Measurements from ENCODE around the gene ABCD4. TPM values are rescaled to one million over a fixed set of nuclear protein-coding genes. Genes with fewer than 3 reads are reported as not detected.

Gene ABCD4
- total and polyA plus RNA-seq, 4 donors, result 20.4 to 34.4 (median 29.1) TPM

DNA sequence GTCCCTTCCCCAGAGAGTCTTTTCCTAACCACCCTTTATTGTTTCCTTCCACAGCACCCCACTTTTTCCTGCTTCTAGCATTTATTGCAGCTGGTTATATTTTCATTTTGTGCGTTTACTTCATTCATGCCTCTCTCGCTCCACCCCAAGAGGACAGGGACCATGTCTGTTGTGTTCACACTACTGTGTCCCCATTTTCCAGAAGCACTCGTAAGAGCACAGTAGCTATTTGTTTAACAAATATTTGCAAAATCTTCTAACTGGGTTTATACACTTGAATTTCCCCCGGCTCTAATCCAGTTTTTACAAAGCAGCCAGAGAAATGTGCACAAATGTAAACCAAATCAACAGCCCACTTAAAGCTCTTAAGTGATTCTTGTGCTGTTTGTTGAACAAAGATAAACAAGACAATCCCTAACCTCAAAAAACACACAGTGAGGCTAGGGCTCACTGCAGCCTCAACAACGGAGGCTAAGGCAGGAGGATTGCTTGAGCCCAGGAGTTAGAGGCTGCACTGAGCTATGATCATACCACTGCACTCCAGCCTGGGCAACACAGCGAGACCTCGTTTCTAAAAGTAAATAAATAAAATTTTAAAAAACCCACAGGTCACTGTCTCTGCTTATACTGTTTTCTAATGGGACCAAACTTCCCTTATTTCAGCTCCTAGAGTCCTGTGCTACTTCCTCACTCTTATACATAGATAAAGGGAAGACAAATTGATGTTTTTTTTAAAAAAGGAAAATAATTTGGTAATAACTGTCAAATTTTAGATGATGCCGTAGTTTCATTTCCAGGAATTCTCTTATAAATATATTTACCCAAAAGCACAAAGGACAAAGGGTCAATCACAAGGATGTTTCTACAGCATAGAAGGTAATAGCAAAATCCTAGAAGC lies 6.6 kb upstream of the ABCD4 start:
- Histone ChIP-seq H3K27me3 (ENCODE audit: control insufficient read depth in 4 of 4, insufficient read depth in 4 of 4, low read length in 3 of 4) (no peaks in the 10 kb centered on the region), H3K36me3 (ENCODE audit: control insufficient read depth in 4 of 4, insufficient read depth in 3 of 4, low read depth in 1 of 4, low read length in 3 of 4) (no peaks in the 10 kb centered on the region), H3K9ac (ENCODE audit: low read depth in 1 of 2, low read length in 2 of 2) (no peak overlapping the region), H3K9me3 (ENCODE audit: control insufficient read depth in 4 of 4, low read length in 3 of 4) (no peaks in the 10 kb centered on the region), H3K4me3 (ENCODE audit: low read depth in 1 of 3, low read length in 3 of 3) (no peak overlapping the region), H3K4me1 (ENCODE audit: control insufficient read depth in 4 of 4, insufficient read depth in 4 of 4, low read length in 3 of 4) (no peaks in the 10 kb centered on the region), H3K27ac (ENCODE audit: low read depth in 1 of 2, low read length in 2 of 2) (no peak overlapping the region)
- WGBS, result 75% methylated on average over 8 of the region's 8 CpGs
- no peak for DNase-seq (ENCODE audit: low spot score)
- TF ChIP-seq GABPA (IDR thresholded peaks at IDR 0.05 in 1 of 2, conservative IDR thresholded peaks at IDR 0.05 in 1 of 2) (no peak), FOXA2 (IDR thresholded peaks at IDR 0.05) (no peak), NR2F2 (IDR thresholded peaks at IDR 0.05) (no peak), YY1 (IDR thresholded peaks at IDR 0.05) (no peak), REST (IDR thresholded peaks at IDR 0.05) (no peak)
- TF ChIP-seq, protein P1, sequence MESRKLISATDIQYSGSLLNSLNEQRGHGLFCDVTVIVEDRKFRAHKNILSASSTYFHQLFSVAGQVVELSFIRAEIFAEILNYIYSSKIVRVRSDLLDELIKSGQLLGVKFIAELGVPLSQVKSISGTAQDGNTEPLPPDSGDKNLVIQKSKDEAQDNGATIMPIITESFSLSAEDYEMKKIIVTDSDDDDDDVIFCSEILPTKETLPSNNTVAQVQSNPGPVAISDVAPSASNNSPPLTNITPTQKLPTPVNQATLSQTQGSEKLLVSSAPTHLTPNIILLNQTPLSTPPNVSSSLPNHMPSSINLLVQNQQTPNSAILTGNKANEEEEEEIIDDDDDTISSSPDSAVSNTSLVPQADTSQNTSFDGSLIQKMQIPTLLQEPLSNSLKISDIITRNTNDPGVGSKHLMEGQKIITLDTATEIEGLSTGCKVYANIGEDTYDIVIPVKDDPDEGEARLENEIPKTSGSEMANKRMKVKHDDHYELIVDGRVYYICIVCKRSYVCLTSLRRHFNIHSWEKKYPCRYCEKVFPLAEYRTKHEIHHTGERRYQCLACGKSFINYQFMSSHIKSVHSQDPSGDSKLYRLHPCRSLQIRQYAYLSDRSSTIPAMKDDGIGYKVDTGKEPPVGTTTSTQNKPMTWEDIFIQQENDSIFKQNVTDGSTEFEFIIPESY (IDR thresholded peaks at IDR 0.05), result no peak

DNA sequence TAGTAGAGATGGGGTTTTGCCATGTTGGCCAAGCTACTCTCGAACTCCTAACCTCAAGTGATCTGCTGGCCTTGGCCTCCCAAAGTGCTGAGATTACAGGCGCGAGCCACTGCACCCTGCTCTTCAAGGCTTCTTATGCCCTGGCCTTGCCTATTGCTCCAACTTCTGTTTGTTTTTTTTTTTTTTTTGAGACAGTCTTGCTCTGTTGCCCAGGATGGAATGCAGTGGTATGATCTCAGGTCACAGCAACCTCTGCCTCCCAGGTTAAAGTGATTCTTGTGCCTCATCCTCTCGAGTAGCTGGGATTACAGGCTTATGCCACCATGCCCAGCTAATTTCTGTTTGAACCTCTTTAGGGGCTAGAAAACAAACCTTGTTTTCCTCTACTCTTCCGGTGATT lies 6.0 kb upstream of the ABCD4 start:
- Histone ChIP-seq H3K9me3 (ENCODE audit: control insufficient read depth in 4 of 4, low read length in 3 of 4) (no peaks in the 10 kb centered on the region), H3K4me3 (ENCODE audit: low read depth in 1 of 3, low read length in 3 of 3) (no peak overlapping the region), H3K9ac (ENCODE audit: low read depth in 1 of 2, low read length in 2 of 2) (no peak overlapping the region), H3K27ac (ENCODE audit: low read depth in 1 of 2, low read length in 2 of 2) (no peak overlapping the region), H3K36me3 (ENCODE audit: control insufficient read depth in 4 of 4, insufficient read depth in 3 of 4, low read depth in 1 of 4, low read length in 3 of 4) (no peaks in the 10 kb centered on the region), H3K4me1 (ENCODE audit: control insufficient read depth in 4 of 4, insufficient read depth in 4 of 4, low read length in 3 of 4) (no peaks in the 10 kb centered on the region), H3K27me3 (ENCODE audit: control insufficient read depth in 4 of 4, insufficient read depth in 4 of 4, low read length in 3 of 4) (no peaks in the 10 kb centered on the region)
- WGBS, result 83% methylated on average over 5 of the region's 5 CpGs
- TF ChIP-seq RXRA (IDR thresholded peaks at IDR 0.05) (no peak), REST (IDR thresholded peaks at IDR 0.05) (no peak), RAD21 (IDR thresholded peaks at IDR 0.05) (no peak), MAX (IDR thresholded peaks at IDR 0.05) (no peak), ATF3 (IDR thresholded peaks at IDR 0.05) (no peak), EGR1 (IDR thresholded peaks at IDR 0.05; ENCODE audit: low read depth in 2 of 2) (no peak), FOXA2 (IDR thresholded peaks at IDR 0.05) (no peak), FOXA1 (IDR thresholded peaks at IDR 0.05) (no peak), GABPA (IDR thresholded peaks at IDR 0.05 in 1 of 2, conservative IDR thresholded peaks at IDR 0.05 in 1 of 2) (no peak), JUND (IDR thresholded peaks at IDR 0.05) (no peak)
- TF ChIP-seq, protein P2, sequence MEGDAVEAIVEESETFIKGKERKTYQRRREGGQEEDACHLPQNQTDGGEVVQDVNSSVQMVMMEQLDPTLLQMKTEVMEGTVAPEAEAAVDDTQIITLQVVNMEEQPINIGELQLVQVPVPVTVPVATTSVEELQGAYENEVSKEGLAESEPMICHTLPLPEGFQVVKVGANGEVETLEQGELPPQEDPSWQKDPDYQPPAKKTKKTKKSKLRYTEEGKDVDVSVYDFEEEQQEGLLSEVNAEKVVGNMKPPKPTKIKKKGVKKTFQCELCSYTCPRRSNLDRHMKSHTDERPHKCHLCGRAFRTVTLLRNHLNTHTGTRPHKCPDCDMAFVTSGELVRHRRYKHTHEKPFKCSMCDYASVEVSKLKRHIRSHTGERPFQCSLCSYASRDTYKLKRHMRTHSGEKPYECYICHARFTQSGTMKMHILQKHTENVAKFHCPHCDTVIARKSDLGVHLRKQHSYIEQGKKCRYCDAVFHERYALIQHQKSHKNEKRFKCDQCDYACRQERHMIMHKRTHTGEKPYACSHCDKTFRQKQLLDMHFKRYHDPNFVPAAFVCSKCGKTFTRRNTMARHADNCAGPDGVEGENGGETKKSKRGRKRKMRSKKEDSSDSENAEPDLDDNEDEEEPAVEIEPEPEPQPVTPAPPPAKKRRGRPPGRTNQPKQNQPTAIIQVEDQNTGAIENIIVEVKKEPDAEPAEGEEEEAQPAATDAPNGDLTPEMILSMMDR (IDR thresholded peaks at IDR 0.05; ENCODE audit: low read depth, low read length, missing input control), result no peak
- no peak for DNase-seq (ENCODE audit: low spot score)

All from liver (tissue), 9 donors.